ENCODE data around the gene FGFRL1. TPM values are rescaled to one million over a fixed set of nuclear protein-coding genes. Genes with fewer than 3 reads are reported as not detected.

Gene FGFRL1
- total RNA-seq, 1 experiment from 2014 or later, result 33.5 TPM

DNA sequence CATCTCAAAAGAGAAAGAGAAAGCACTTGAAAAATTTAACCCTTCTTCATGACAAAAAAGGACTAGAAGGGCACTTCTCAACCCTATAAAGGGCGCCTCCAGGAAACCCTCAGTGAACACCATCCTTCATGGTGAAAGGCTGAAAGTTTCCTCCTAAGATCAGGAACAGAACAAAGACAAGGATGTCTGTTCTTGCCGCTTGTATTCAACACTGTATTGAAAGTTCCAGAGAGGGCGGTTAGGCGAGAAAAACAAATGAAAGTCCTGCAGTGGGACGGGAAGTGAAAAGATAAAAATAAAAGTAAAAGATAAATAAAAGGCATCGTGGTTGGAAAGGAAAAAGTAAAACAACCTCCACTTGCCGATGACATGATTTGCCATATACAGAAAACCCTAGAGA, 51.0 kb downstream of the FGFRL1 start:
- H3K27ac Mint-ChIP-seq (ENCODE audit: low read depth, unreplicated experiment), result no peak overlapping the region
- H3K4me1 Mint-ChIP-seq (ENCODE audit: insufficient read depth, unreplicated experiment), result no peaks in the 10 kb centered on the region
- no TSS peak for BruUV-seq (replicated peaks)
- H3K36me3 Mint-ChIP-seq (ENCODE audit: insufficient read depth, unreplicated experiment), result no peaks in the 10 kb centered on the region
- DNase-seq (ENCODE audit: unreplicated experiment), result no peak
- intact Hi-C loops (cut with micrococcal nuclease), result no loop called here
- ChIA-PET CTCF (no interaction called here), POLR2A (interaction anchor here (0.7 kb wide), 1 partner anchor 11 kb away, joined by 3 read pairs; no protein-coding TSS in a partner anchor)
- no peaks in the 10 kb centered on the region for H3K9me3 Mint-ChIP-seq (ENCODE audit: unreplicated experiment)
- no peak for TF ChIP-seq CTCF (IDR thresholded peaks at IDR 0.05; ENCODE audit: unreplicated experiment)
- no peak overlapping the region for H3K4me3 Mint-ChIP-seq (ENCODE audit: unreplicated experiment)
- H3K27me3 Mint-ChIP-seq (ENCODE audit: insufficient read depth, unreplicated experiment), result peaks cover 61% of the 10 kb centered on the region

- BruUV-seq (replicated peaks), result no TSS peak
- peaks cover 69% of the 10 kb centered on the region for H3K27me3 Mint-ChIP-seq (ENCODE audit: insufficient read depth, unreplicated experiment)
Measured at GRCh38 chr4:1065732-1066131, 54.3 kb downstream of the FGFRL1 start.

DNA sequence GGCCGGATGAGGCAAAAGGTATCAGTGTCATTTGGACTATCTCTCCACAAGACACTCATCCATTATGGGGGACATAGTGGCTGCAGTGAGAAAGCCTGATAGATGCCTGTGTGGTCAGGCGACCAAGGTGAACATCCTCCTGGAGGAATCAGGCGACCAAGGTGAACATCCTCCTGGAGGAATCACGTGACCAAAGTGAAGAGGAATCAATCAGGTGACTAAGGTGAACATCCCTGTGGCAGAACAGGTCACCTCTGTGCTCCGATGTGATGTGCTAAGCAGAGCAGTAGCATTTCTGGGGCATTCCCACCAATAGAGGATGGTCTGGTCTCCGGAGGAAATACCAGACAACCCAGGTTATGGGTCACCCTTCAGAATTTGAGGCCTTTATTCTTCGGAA, 58.0 kb downstream of the FGFRL1 start:
- POLR2A ChIA-PET, result interaction anchor here (0.7 kb wide), 1 partner anchor 183 kb away, joined by 3 read pairs; no protein-coding TSS in a partner anchor
- H3K4me3 Mint-ChIP-seq (ENCODE audit: unreplicated experiment), result no peak overlapping the region
- peaks cover 6% of the 10 kb centered on the region for H3K4me1 Mint-ChIP-seq (ENCODE audit: insufficient read depth, unreplicated experiment)
- H3K36me3 Mint-ChIP-seq (ENCODE audit: insufficient read depth, unreplicated experiment), result no peaks in the 10 kb centered on the region
- no peaks in the 10 kb centered on the region for H3K9me3 Mint-ChIP-seq (ENCODE audit: unreplicated experiment)
- no peak for TF ChIP-seq CTCF (IDR thresholded peaks at IDR 0.05; ENCODE audit: unreplicated experiment)
- CTCF ChIA-PET, result interaction anchor here (0.6 to 0.7 kb wide), 2 partner anchors 17 to 286 kb away, joined by 3 to 4 read pairs; no protein-coding TSS in a partner anchor
- H3K27ac Mint-ChIP-seq (ENCODE audit: low read depth, unreplicated experiment), result no peak overlapping the region
- intact Hi-C loops (cut with micrococcal nuclease), result no loop called here
- H3K27me3 Mint-ChIP-seq (ENCODE audit: insufficient read depth, unreplicated experiment), result peaks cover 41% of the 10 kb centered on the region
- no TSS peak for BruUV-seq (replicated peaks)
- no peak for DNase-seq (ENCODE audit: unreplicated experiment)

More at GRCh38 chr4:1065732-1066131, 54.3 kb downstream of the FGFRL1 start:
- no peak for DNase-seq (ENCODE audit: unreplicated experiment)
- no peak for TF ChIP-seq CTCF (IDR thresholded peaks at IDR 0.05; ENCODE audit: unreplicated experiment)
- ChIA-PET CTCF (no interaction called here), POLR2A (interaction anchor here (0.6 kb wide), 1 partner anchor 733 kb away, joined by 3 read pairs; no protein-coding TSS in a partner anchor)
- no peaks in the 10 kb centered on the region for H3K4me1 Mint-ChIP-seq (ENCODE audit: insufficient read depth, unreplicated experiment)
- no peak overlapping the region for H3K27ac Mint-ChIP-seq (ENCODE audit: low read depth, unreplicated experiment)
- H3K9me3 Mint-ChIP-seq (ENCODE audit: unreplicated experiment), result no peaks in the 10 kb centered on the region
- no peak overlapping the region for H3K4me3 Mint-ChIP-seq (ENCODE audit: unreplicated experiment)
- intact Hi-C loops (cut with micrococcal nuclease), result no loop called here
- no peaks in the 10 kb centered on the region for H3K36me3 Mint-ChIP-seq (ENCODE audit: insufficient read depth, unreplicated experiment)

DNA sequence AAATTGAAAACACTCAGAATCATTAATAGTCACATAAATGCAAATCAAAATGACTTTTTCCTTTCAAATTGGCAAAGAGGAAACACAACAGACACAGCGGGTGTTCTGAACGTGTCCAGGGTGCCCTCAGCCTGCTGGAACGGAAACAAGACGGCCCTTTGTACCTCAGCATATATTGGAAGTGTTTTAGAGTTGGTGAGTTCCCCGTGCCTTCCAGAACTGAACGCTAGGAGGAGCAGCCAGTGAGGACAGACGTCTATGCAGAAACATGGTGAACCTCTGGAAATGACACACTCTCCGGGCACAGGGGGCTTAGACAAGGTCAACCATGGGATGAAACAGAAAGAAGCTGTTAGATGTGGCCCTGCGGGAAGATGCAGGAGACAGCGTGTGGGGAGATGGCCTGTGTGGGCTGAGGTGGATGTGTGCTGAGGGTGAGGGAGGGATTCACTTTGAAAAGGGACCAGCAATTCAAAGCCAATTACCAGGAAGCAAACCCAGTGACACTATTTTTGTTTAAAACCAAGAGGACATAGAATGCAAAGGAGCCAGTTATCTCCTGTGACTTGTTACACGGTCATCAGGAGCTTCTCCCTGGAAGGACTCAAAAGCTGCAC, 61.5 kb downstream of the FGFRL1 start:
- H3K27ac Mint-ChIP-seq (ENCODE audit: low read depth, unreplicated experiment), result no peak overlapping the region
- TF ChIP-seq CTCF (IDR thresholded peaks at IDR 0.05; ENCODE audit: unreplicated experiment), result peak; percentile 46
- H3K4me3 Mint-ChIP-seq (ENCODE audit: unreplicated experiment), result no peak overlapping the region
- peak; percentile 77 for DNase-seq (ENCODE audit: unreplicated experiment)
- intact Hi-C loops (cut with micrococcal nuclease), result no loop called here
- POLR2A ChIA-PET, result interaction anchor here (1.4 kb wide), 1 partner anchor 10 kb away, joined by 5 read pairs; no protein-coding TSS in a partner anchor
- peaks cover 6% of the 10 kb centered on the region for H3K4me1 Mint-ChIP-seq (ENCODE audit: insufficient read depth, unreplicated experiment)
- BruUV-seq (replicated peaks), result no TSS peak
- no peaks in the 10 kb centered on the region for H3K36me3 Mint-ChIP-seq (ENCODE audit: insufficient read depth, unreplicated experiment)
- H3K27me3 Mint-ChIP-seq (ENCODE audit: insufficient read depth, unreplicated experiment), result peaks cover 26% of the 10 kb centered on the region
- CTCF ChIA-PET, result interaction anchor here (0.8 to 1.1 kb wide), 3 partner anchors 11 to 25 kb away, joined by 3 read pairs; no protein-coding TSS in a partner anchor
- H3K9me3 Mint-ChIP-seq (ENCODE audit: unreplicated experiment), result no peaks in the 10 kb centered on the region

Measured in MCF 10A (cell line).